Breast epithelium (tissue), 4 donors: Measurements from ENCODE around the gene SMCO1. TPM values are rescaled to one million over a fixed set of nuclear protein-coding genes. Genes with fewer than 3 reads are reported as not detected.

Experiments
- DNase-seq, 2 donors: peaks; one replicate each; pipeline ENCODE4 v3.0.0-alpha.2; 2019; ENCODE audit warnings: low spot score in 2 of 2
- H3K27ac ChIP-seq, 2 donors: fragments of 200-600 bp; sonication (generic) in 1 of 2; one replicate each; pipeline ENCODE4 v1.5.1; 2016 to 2019; ENCODE audit warnings: mild to moderate bottlenecking in 1 of 2
- H3K27me3 ChIP-seq, 2 donors: fragments of 200-600 bp; sonication (generic) in 1 of 2; one replicate each; pipeline versions ENCODE4 v1.5.1 to v1.6.0; 2017 to 2019; ENCODE audit warnings: control low read depth in 1 of 2, mild to moderate bottlenecking in 1 of 2
- H3K36me3 ChIP-seq: fragments of 200-600 bp; one replicate; pipeline ENCODE4 v1.5.1; 2019
- H3K4me1 ChIP-seq, 2 donors: fragments of 200-600 bp; sonication (generic); one replicate each; pipeline ENCODE4 v1.5.1; 2016 to 2019; ENCODE audit warnings: control low read depth in 1 of 2
- H3K4me3 ChIP-seq, 3 donors: fragments of 200-600 bp; sonication (generic); 1 replicate in 2 of 3; 2 replicates in 1 of 3; pipeline ENCODE4 v1.5.1; 2016 to 2019; ENCODE audit warnings: mild to moderate bottlenecking in 3 of 3, moderate library complexity in 2 of 3
- H3K9me3 ChIP-seq, 2 donors: fragments of 200-600 bp; sonication (generic) in 1 of 2; one replicate each; pipeline ENCODE4 v1.5.1; 2016 to 2019; ENCODE audit warnings: control low read depth in 1 of 2
- CTCF ChIP-seq, 3 donors: fragments of 450-650 bp; IDR thresholded peaks; one replicate each; pipeline ENCODE4 v1.5.1; 2016 to 2017; ENCODE audit warnings: antibody characterized with exemption in 3 of 3, mild to moderate bottlenecking in 3 of 3, moderate library complexity in 3 of 3
- POLR2A ChIP-seq: fragments of 450-650 bp; IDR thresholded peaks from one replicate; pipeline ENCODE4 v1.6.1; 2016; ENCODE audit warnings: antibody characterized with exemption, mild to moderate bottlenecking, moderate library complexity
- POLR2AphosphoS5 ChIP-seq, 3 donors: sonication (generic); formaldehyde crosslinking; IDR thresholded peaks; one replicate each; pipeline ENCODE4 v1.6.1; 2017; ENCODE audit warnings: antibody characterized with exemption in 3 of 3
- intact Hi-C: fragments of 100-400 bp; cut with DNase I; formaldehyde crosslinking; loops from one replicate; pipeline ENCODE4 v1.15.1; 2023; ENCODE audit warnings: low total_unique reads
- total RNA-seq, 3 donors: library from RNA; depleted of rRNA; stranded (reverse); fragments of >200 nt; gene quantifications; one replicate each; pipeline ENCODE4 v1.1.0, GENCODE V29; 2016

The SMCO1 gene
- total RNA-seq, 3 donors from 2014 or later, result not detected

DNA sequence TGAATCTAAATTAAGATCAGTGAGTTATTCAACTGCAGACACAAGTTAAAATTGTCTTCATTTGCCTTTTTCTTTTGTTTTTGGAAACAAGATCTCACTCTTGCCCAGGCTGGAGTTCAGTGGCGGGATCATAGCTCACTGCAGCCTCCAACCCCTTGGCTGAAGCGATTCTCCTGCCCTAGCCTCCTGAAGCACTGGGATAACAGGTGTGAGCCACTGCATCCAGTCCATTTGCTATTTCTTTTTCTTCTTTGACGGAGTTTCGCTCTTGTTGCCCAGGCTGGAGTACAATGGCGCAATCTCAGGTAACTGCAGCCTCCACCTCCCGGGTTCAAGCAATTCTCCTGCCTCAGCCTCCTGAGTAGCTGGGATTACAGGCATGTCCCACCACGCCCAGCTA, 21.9 kb downstream of the SMCO1 start:
- intact Hi-C loops, result no loop called here
- H3K36me3 ChIP-seq, result no peaks in the 10 kb centered on the region
- DNase-seq, result no peak
- TF ChIP-seq POLR2A (no peak), POLR2AphosphoS5 (IDR thresholded peaks at IDR 0.05) (no peak), CTCF (IDR thresholded peaks at IDR 0.05) (no peak)
- no peak overlapping the region for H3K27ac ChIP-seq
- H3K4me1 ChIP-seq, result no peaks in the 10 kb centered on the region
- no peak overlapping the region for H3K4me3 ChIP-seq
- no peaks in the 10 kb centered on the region for H3K9me3 ChIP-seq
- H3K27me3 ChIP-seq, result no peaks in the 10 kb centered on the region

- no peak overlapping the region for H3K4me3 ChIP-seq
- no peaks in the 10 kb centered on the region for H3K9me3 ChIP-seq
- no peak for DNase-seq
- H3K27ac ChIP-seq, result no peak overlapping the region
- no peaks in the 10 kb centered on the region for H3K27me3 ChIP-seq
- no peak for TF ChIP-seq POLR2AphosphoS5 (IDR thresholded peaks at IDR 0.05)
- no peak for TF ChIP-seq CTCF (IDR thresholded peaks at IDR 0.05)
- no peak for TF ChIP-seq POLR2A
- H3K36me3 ChIP-seq, result no peaks in the 10 kb centered on the region
- intact Hi-C loops, result no loop called here
- no peaks in the 10 kb centered on the region for H3K4me1 ChIP-seq
These were observed 23.1 kb downstream of the SMCO1 start for GRCh38 chr3:196492080-196492479.

- DNase-seq, result no peak
- H3K27ac ChIP-seq, result no peak overlapping the region
- no peaks in the 10 kb centered on the region for H3K4me1 ChIP-seq
- TF ChIP-seq POLR2A, result no peak
- no peak for TF ChIP-seq CTCF (IDR thresholded peaks at IDR 0.05)
- no peak for TF ChIP-seq POLR2AphosphoS5 (IDR thresholded peaks at IDR 0.05)
- H3K36me3 ChIP-seq, result no peaks in the 10 kb centered on the region
- H3K27me3 ChIP-seq, result no peaks in the 10 kb centered on the region
- H3K4me3 ChIP-seq, result no peak overlapping the region
- no peaks in the 10 kb centered on the region for H3K9me3 ChIP-seq
- intact Hi-C loops, result no loop called here
These were observed 25.4 kb downstream of the SMCO1 start for GRCh38 chr3:196489747-196490146.

DNA sequence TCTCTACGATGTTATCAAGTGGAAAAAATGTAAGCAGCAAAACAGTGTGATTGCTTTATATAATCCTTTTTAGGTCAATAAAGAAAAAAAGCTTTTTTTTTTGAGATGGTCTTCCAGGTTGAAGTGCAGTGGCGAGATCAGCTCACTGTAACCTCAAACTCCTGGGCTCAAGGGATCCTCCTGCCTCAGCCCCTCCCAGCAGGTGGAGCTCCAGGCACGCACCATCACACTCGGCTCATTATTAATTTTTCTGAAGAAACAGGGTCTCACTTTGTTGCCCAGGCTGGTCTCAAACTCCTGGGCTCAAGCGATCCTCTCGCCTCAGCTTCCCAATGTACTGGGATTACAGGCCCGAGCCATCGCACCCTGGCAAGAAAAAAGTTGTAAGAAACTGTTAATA, 28.9 kb downstream of the SMCO1 start:
- TF ChIP-seq POLR2AphosphoS5 (IDR thresholded peaks at IDR 0.05) (no peak), CTCF (IDR thresholded peaks at IDR 0.05) (no peak)
- Histone ChIP-seq H3K4me1 (no peaks in the 10 kb centered on the region), H3K4me3 (no peak overlapping the region), H3K9me3 (no peaks in the 10 kb centered on the region), H3K27ac (no peak overlapping the region), H3K36me3 (no peaks in the 10 kb centered on the region), H3K27me3 (no peaks in the 10 kb centered on the region)
- no peak for DNase-seq
- intact Hi-C loops, result no loop called here

DNA sequence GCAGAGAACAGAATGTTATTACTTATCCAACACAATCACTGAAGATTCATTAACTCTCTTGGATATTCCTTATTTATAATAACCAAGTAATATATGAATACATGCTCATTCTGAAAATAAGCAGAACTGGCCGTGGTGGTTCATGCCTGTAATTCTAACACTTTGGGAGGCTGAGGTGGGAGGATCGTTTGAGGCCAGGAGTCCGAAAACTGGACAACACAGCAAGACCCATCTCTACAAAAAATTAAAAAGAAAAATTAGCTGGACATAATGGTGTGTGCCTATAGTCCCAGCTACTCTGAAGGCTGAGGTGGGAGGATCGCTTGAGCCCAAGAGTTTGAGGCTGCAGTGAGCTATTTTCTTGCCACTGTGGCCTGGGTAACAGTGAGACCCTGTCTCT, 37.5 kb downstream of the SMCO1 start:
- Histone ChIP-seq H3K4me3 (no peak overlapping the region), H3K4me1 (no peaks in the 10 kb centered on the region), H3K27me3 (no peaks in the 10 kb centered on the region), H3K36me3 (peaks cover 7% of the 10 kb centered on the region), H3K27ac (no peak overlapping the region), H3K9me3 (no peaks in the 10 kb centered on the region)
- intact Hi-C loops, result no loop called here
- DNase-seq, result no peak
- TF ChIP-seq POLR2AphosphoS5 (IDR thresholded peaks at IDR 0.05) (no peak), POLR2A (no peak), CTCF (IDR thresholded peaks at IDR 0.05) (no peak)
